OCI-LY3 (cell line): Measurements from ENCODE around the gene GRWD1.

ENCODE experiments used
- CTCF ChIP-seq: fragments of 200-600, 300-600 bp; sonication (generic); IDR thresholded peaks from 2 replicates; pipeline ENCODE4 v1.5.1; 2014; ENCODE audit warnings: antibody characterized with exemption, low read length, low read depth
- EZH2phosphoT487 ChIP-seq: fragments of 200-600 bp; shearing (Covaris generic); IDR thresholded peaks from 2 replicates; pipeline ENCODE4 v1.6.1; 2018; ENCODE audit warnings: antibody characterized with exemption, mixed run types, low read depth

GRCh38 chr19:48405010-48405659 lies 40.6 kb upstream of the GRWD1 start:
- no peak for TF ChIP-seq CTCF
- TF ChIP-seq EZH2phosphoT487, result no peak
